Measurements from ENCODE around the gene E2F2. TPM values are rescaled to one million over a fixed set of nuclear protein-coding genes. Genes with fewer than 3 reads are reported as not detected.
A peak's percentile ranks its signal among the peaks of the same experiment; 100 is the strongest.

Gene E2F2
- total and polyA plus RNA-seq, 10 donors = 0.89 to 18.9 (median 4.9) TPM

GRCh38 chr1:23558140-23558871 is 27.3 kb upstream of the E2F2 start:
- Histone ChIP-seq H3K27me3 (replicated peaks in 1 of 7) (peaks cover 0 to 28% (median 0%) of the 10 kb centered on the region in 7 donors), H3K9me3 (no peaks in the 10 kb centered on the region), H3K4me3 (peak overlapping the region; percentile 75 to 95 (median 84)), H3K4me1 (peaks cover 65 to 98% (median 93%) of the 10 kb centered on the region in 6 donors), H3K36me3 (peaks cover 0 to 7% (median 0%) of the 10 kb centered on the region in 6 donors), H3K27ac (peak overlapping the region; percentile 79 to 96 (median 94))
- intact Hi-C loops (cut with DNase I; ENCODE audit: low total_unique reads) = no loop called here
- WGBS, 5 donors = 2 to 5% (median 3%) methylated on average over 28 to 34 of the region's 34 CpGs
- DNase-seq = peak; percentile 89
- TF ChIP-seq CTCF (IDR thresholded peaks at IDR 0.05 in 8 of 11, conservative IDR thresholded peaks at IDR 0.05 in 3 of 11) (no peak), POLR2AphosphoS5 (IDR thresholded peaks at IDR 0.05) (peak; percentile 50 to 86 (median 84)), POLR2A (IDR thresholded peaks at IDR 0.05) (no peak)

- no peaks in the 10 kb centered on the region for H3K9me3 ChIP-seq
- TF ChIP-seq POLR2A (IDR thresholded peaks at IDR 0.05) (no peak), POLR2AphosphoS5 (IDR thresholded peaks at IDR 0.05) (no peak), CTCF (IDR thresholded peaks at IDR 0.05 in 8 of 11, conservative IDR thresholded peaks at IDR 0.05 in 3 of 11) (no peak)
- peak overlapping the region; percentile 91 to 96 (median 94) for H3K27ac ChIP-seq
- peaks cover 59 to 94% (median 87%) of the 10 kb centered on the region in 6 donors for H3K4me1 ChIP-seq
- WGBS, 5 donors = 38 to 66% (median 51%) methylated on average over 8 of the region's 8 CpGs
- peaks cover 0 to 27% (median 0%) of the 10 kb centered on the region in 7 donors for H3K27me3 ChIP-seq (replicated peaks in 1 of 7)
- peak overlapping the region; percentile 75 to 95 (median 84) for H3K4me3 ChIP-seq
- intact Hi-C loops (cut with DNase I; ENCODE audit: low total_unique reads) = no loop called here
- H3K36me3 ChIP-seq = peaks cover 0 to 7% (median 0%) of the 10 kb centered on the region in 6 donors
- DNase-seq = no peak
Observed at GRCh38 chr1:23557471-23558124, 26.6 kb upstream of the E2F2 start.

GRCh38 chr1:23556635-23557470 is 25.8 kb upstream of the E2F2 start:
- H3K4me1 ChIP-seq = peaks cover 54 to 87% (median 79%) of the 10 kb centered on the region in 6 donors
- TF ChIP-seq POLR2A (IDR thresholded peaks at IDR 0.05) = no peak
- TF ChIP-seq POLR2AphosphoS5 (IDR thresholded peaks at IDR 0.05) = no peak
- no peak for TF ChIP-seq CTCF (IDR thresholded peaks at IDR 0.05 in 8 of 11, conservative IDR thresholded peaks at IDR 0.05 in 3 of 11)

More at GRCh38 chr1:23556635-23557470, 25.8 kb upstream of the E2F2 start:
- WGBS, 5 donors = 62 to 78% (median 74%) methylated on average over 4 of the region's 4 CpGs
- peak overlapping the region in 7 of 8 donors; percentile 75 to 95 (median 87) for H3K4me3 ChIP-seq
- no peaks in the 10 kb centered on the region for H3K9me3 ChIP-seq
- peak overlapping the region; percentile 91 to 96 (median 94) for H3K27ac ChIP-seq
- peaks cover 0 to 7% (median 0%) of the 10 kb centered on the region in 6 donors for H3K36me3 ChIP-seq
- intact Hi-C loops (cut with DNase I; ENCODE audit: low total_unique reads) = no loop called here
- peaks cover 0 to 27% (median 0%) of the 10 kb centered on the region in 7 donors for H3K27me3 ChIP-seq (replicated peaks in 1 of 7)
- no peak for DNase-seq

All from spleen (tissue), 11 donors.